Astrocyte of the hippocampus (primary cell): Measurements from ENCODE around the gene ABTB2.

Experiments used
- DNase-seq: peaks from one replicate; pipeline ENCODE4 v3.0.0; 2011; ENCODE audit warnings: low read depth, low spot score

Gene ABTB2

GRCh38 chr11:34169686-34170085 lies 188.1 kb downstream of the ABTB2 start:
- no peak for DNase-seq

GRCh38 chr11:34168642-34169420 lies 189.0 kb downstream of the ABTB2 start:
- peak; percentile 58 for DNase-seq

GRCh38 chr11:34167961-34168360 lies 189.8 kb downstream of the ABTB2 start:
- no peak for DNase-seq

- no peak for DNase-seq
Measured at GRCh38 chr11:34166806-34167740, 190.7 kb downstream of the ABTB2 start.

- no peak for DNase-seq
Measured at GRCh38 chr11:34165786-34166555, 191.8 kb downstream of the ABTB2 start.

GRCh38 chr11:34165121-34165520 lies 192.7 kb downstream of the ABTB2 start:
- DNase-seq: no peak

GRCh38 chr11:34162856-34163255 lies 195.0 kb downstream of the ABTB2 start:
- DNase-seq: no peak

GRCh38 chr11:34162493-34162820 lies 195.4 kb downstream of the ABTB2 start:
- DNase-seq: no peak

- peak; percentile 53 for DNase-seq
Measured at GRCh38 chr11:34161812-34162492, 195.9 kb downstream of the ABTB2 start.

GRCh38 chr11:34161361-34161760 lies 196.4 kb downstream of the ABTB2 start:
- no peak for DNase-seq

GRCh38 chr11:34160791-34161190 lies 197.0 kb downstream of the ABTB2 start:
- no peak for DNase-seq

GRCh38 chr11:34160049-34160721 lies 197.6 kb downstream of the ABTB2 start:
- DNase-seq: peak; percentile 94

- DNase-seq: no peak
Measured at GRCh38 chr11:34158661-34159060, 199.1 kb downstream of the ABTB2 start.

GRCh38 chr11:34157163-34157562 lies 200.6 kb downstream of the ABTB2 start:
- DNase-seq: no peak

- DNase-seq: no peak
Measured at GRCh38 chr11:34155757-34156062, 202.1 kb downstream of the ABTB2 start.

- no peak for DNase-seq
Measured at GRCh38 chr11:34155057-34155756, 202.6 kb downstream of the ABTB2 start.

- no peak for DNase-seq
Measured at GRCh38 chr11:34154059-34154875, 203.5 kb downstream of the ABTB2 start.

GRCh38 chr11:34151916-34152845 lies 205.6 kb downstream of the ABTB2 start:
- DNase-seq: no peak
